Keratinocyte (primary cell): ENCODE measurements around the gene SMPD2. TPM values are rescaled to one million over a fixed set of nuclear protein-coding genes. Genes with fewer than 3 reads are reported as not detected.
A peak's percentile ranks its signal among the peaks of the same experiment; 100 is the strongest.

ENCODE experiments used
- DNase-seq: peaks from one replicate; pipeline ENCODE4 v3.0.0-alpha.2; 2011; ENCODE audit warnings: low read depth, missing footprints, low spot score
- FAIRE-seq: peaks from 2 replicates; lab custom pipeline; 2011; peaks lifted over from hg19 to GRCh38; lab: Jason Lieb, UNC
- H2AFZ ChIP-seq: 2 replicates; pipeline ENCODE4 v1.6.0; 2012; ENCODE audit warnings: low read length, control low read depth, inconsistent platforms; ENCODE audit not compliant: control insufficient read depth
- H3K27ac ChIP-seq: 2 replicates; pipeline ENCODE4 v1.5.1; 2011; ENCODE audit warnings: low read length; ENCODE audit not compliant: control insufficient read depth, insufficient read depth
- H3K27me3 ChIP-seq: 3 replicates; pipeline ENCODE4 v1.6.0; 2011; ENCODE audit warnings: low read length; ENCODE audit not compliant: control insufficient read depth, insufficient read depth; ENCODE audit errors: extremely low read depth
- H3K36me3 ChIP-seq, 2 experiments: 2 replicates in 1 of 2; 3 replicates in 1 of 2; pipeline ENCODE4 v1.5.1; 2011; ENCODE audit warnings: low read length in 2 of 2, mild to moderate bottlenecking in 1 of 2; ENCODE audit not compliant: control insufficient read depth in 2 of 2, insufficient read depth in 2 of 2; ENCODE audit errors: extremely low read depth in 1 of 2
- H3K4me1 ChIP-seq: 3 replicates; pipeline ENCODE4 v1.5.1; 2011; ENCODE audit warnings: low read length; ENCODE audit not compliant: control insufficient read depth, insufficient read depth; ENCODE audit errors: extremely low read depth
- H3K4me2 ChIP-seq: 3 replicates; pipeline ENCODE4 v1.6.0; 2011; ENCODE audit warnings: low read depth, low read length; ENCODE audit not compliant: control insufficient read depth, insufficient read depth; ENCODE audit errors: extremely low read depth
- H3K4me3 ChIP-seq, 3 experiments: fragments of 200-600 bp in 1 of 3; sonication (generic) in 1 of 3; 2 replicates in 2 of 3; 3 replicates in 1 of 3; pipeline ENCODE4 v1.5.1; 2011 to 2016; ENCODE audit warnings: low read length in 3 of 3, mild to moderate bottlenecking in 3 of 3, control low read depth in 2 of 3, inconsistent platforms in 1 of 3, low read depth in 1 of 3, mixed read lengths in 1 of 3, mixed run types in 1 of 3, moderate library complexity in 1 of 3; ENCODE audit not compliant: control insufficient read depth in 2 of 3, insufficient read depth in 2 of 3; ENCODE audit errors: extremely low read depth in 1 of 3
- H3K79me2 ChIP-seq: 2 replicates; pipeline ENCODE4 v1.6.0; 2012; ENCODE audit warnings: low read length; ENCODE audit not compliant: control insufficient read depth, insufficient read depth
- H3K9ac ChIP-seq: 3 replicates; pipeline ENCODE4 v1.6.0; 2011; ENCODE audit warnings: low read length; ENCODE audit not compliant: control insufficient read depth, insufficient read depth; ENCODE audit errors: extremely low read depth
- H3K9me1 ChIP-seq: 3 replicates; pipeline ENCODE4 v1.6.0; 2011; ENCODE audit warnings: low read length; ENCODE audit not compliant: control insufficient read depth, insufficient read depth; ENCODE audit errors: extremely low read depth
- H3K9me3 ChIP-seq: 2 replicates; pipeline ENCODE4 v1.5.1; 2012; ENCODE audit warnings: low read depth, low read length; ENCODE audit not compliant: control insufficient read depth
- H4K20me1 ChIP-seq: 3 replicates; pipeline ENCODE4 v1.6.0; 2011; ENCODE audit warnings: low read length; ENCODE audit not compliant: control insufficient read depth, insufficient read depth; ENCODE audit errors: extremely low read depth
- EZH2 ChIP-seq: IDR thresholded peaks from one replicate; pipeline ENCODE4 v1.6.1; 2012; ENCODE audit warnings: inconsistent platforms, mild to moderate bottlenecking, low read length, moderate library complexity
- dilution Hi-C: fragments of 300-500 bp; cut with MboI; formaldehyde crosslinking; loops from one replicate; pipeline ENCODE4 v1.7.0; 2020; ENCODE audit warnings: low sequenced_read_pairs; ENCODE audit not compliant: extremely low pct_ligation_motif_present
- polyA plus RNA-seq, 5 experiments: library from polyadenylated mRNA; depleted of rRNA in 3 of 5; stranded (reverse) in 3 of 5; stranded (forward) in 1 of 5; unstranded in 1 of 5; fragments of >200 nt; gene quantifications; 1 replicate in 1 of 5; 2 replicates in 3 of 5; 3 replicates in 1 of 5; pipeline versions ENCODE4 v1.2.1 to v1.2.3, GENCODE V29; 2011 to 2012; ENCODE audit warnings: missing spikeins in 2 of 5, low read depth in 1 of 5, low replicate concordance in 1 of 5
- TF ChIP-seq, protein P1 (sequence below), 3 experiments: IDR thresholded peaks in 1 of 3; conservative IDR thresholded peaks in 1 of 3; optimal IDR thresholded peaks in 1 of 3; 2 replicates in 2 of 3; 3 replicates in 1 of 3; pipeline versions ENCODE3 to v1.5.1; 2011; ENCODE audit warnings: low read length in 3 of 3, mild to moderate bottlenecking in 3 of 3, moderate library complexity in 2 of 3, control low read depth in 1 of 3, inconsistent platforms in 1 of 3; ENCODE audit not compliant: insufficient read depth in 2 of 3; ENCODE audit errors: extremely low read depth in 1 of 3

SMPD2 gene
- polyA plus RNA-seq, 1 donor (not counting 4 experiments of a cell fraction or from before 2014, with no cell fraction given), result 11.7 TPM

DNA sequence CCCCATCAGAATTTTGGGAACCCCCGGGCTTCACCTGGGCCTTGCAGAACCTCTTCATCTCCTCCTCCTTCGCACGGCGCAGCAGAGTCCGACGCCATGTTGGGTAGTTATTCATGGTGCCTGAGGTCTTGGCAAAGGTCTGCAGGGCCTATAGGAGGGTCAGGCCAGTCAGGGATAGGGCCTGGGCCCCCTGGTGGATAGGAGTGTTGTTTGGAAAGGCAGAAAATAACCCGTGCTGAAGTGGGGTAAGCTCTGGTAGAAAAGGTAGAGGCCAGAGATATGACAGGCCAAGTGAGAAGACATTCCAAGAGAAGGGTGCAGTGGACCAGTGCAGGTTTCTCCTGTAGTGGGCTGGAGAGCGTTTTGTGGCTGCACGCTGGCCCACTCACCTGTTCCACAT, 4.9 kb downstream of the SMPD2 start:
- Histone ChIP-seq H3K9me1 (peaks cover 2% of the 10 kb centered on the region), H3K4me3 (no peak overlapping the region), H3K27ac (no peak overlapping the region), H3K9ac (no peak overlapping the region), H3K36me3 (peaks cover 30 to 46% of the 10 kb centered on the region in 2 experiments), H3K4me1 (peaks cover 9% of the 10 kb centered on the region), H3K79me2 (peaks cover 2% of the 10 kb centered on the region), H3K4me2 (no peak overlapping the region), H3K9me3 (no peaks in the 10 kb centered on the region), H2AFZ (no peak overlapping the region), H3K27me3 (no peaks in the 10 kb centered on the region), H4K20me1 (no peaks in the 10 kb centered on the region)
- DNase-seq (no peak), FAIRE-seq (no peak)
- no peak for TF ChIP-seq EZH2
- TF ChIP-seq, protein P1, sequence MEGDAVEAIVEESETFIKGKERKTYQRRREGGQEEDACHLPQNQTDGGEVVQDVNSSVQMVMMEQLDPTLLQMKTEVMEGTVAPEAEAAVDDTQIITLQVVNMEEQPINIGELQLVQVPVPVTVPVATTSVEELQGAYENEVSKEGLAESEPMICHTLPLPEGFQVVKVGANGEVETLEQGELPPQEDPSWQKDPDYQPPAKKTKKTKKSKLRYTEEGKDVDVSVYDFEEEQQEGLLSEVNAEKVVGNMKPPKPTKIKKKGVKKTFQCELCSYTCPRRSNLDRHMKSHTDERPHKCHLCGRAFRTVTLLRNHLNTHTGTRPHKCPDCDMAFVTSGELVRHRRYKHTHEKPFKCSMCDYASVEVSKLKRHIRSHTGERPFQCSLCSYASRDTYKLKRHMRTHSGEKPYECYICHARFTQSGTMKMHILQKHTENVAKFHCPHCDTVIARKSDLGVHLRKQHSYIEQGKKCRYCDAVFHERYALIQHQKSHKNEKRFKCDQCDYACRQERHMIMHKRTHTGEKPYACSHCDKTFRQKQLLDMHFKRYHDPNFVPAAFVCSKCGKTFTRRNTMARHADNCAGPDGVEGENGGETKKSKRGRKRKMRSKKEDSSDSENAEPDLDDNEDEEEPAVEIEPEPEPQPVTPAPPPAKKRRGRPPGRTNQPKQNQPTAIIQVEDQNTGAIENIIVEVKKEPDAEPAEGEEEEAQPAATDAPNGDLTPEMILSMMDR (optimal IDR thresholded peaks at IDR 0.05 in 1 of 3, IDR thresholded peaks at IDR 0.05 in 1 of 3, conservative IDR thresholded peaks at IDR 0.05 in 1 of 3; ENCODE audit: extremely low read depth in 1 of 3, insufficient read depth in 2 of 3, low read length in 3 of 3), result peak in 1 of 3 experiments; percentile 9
- dilution Hi-C loops, result no loop called here

DNA sequence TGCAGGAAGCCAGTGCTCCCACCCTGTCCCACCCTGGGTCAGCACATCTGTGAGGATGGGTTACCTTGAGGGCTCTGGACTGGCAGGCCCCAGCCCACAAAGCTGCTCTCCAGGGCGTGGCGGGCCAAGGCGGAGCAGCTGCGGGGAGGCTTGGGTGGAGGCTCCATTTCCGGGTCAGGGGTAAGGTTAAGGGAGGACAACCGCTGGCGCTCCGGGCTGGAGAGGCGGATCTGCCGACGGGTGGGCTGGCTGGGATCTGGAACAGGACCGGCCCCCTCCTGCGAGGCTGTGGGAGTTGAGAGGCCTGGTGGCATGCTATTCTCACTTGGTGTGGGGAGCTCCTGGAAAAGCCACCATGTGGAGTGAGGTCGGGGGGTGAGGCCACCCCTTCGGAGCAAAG, 5.5 kb downstream of the SMPD2 start:
- peaks cover 2% of the 10 kb centered on the region for H3K79me2 ChIP-seq
- H3K27me3 ChIP-seq, result no peaks in the 10 kb centered on the region
- H3K4me3 ChIP-seq, result no peak overlapping the region
- no peak overlapping the region for H2AFZ ChIP-seq
- dilution Hi-C loops, result no loop called here
- H3K9me1 ChIP-seq, result peaks cover 2% of the 10 kb centered on the region
- H3K4me2 ChIP-seq, result no peak overlapping the region
- DNase-seq, result no peak
- TF ChIP-seq, protein P1 (optimal IDR thresholded peaks at IDR 0.05 in 1 of 3, IDR thresholded peaks at IDR 0.05 in 1 of 3, conservative IDR thresholded peaks at IDR 0.05 in 1 of 3; ENCODE audit: extremely low read depth in 1 of 3, insufficient read depth in 2 of 3, low read length in 3 of 3), result no peak
- no peak for TF ChIP-seq EZH2
- H3K36me3 ChIP-seq, result peaks cover 31 to 46% of the 10 kb centered on the region in 2 experiments
- no peaks in the 10 kb centered on the region for H3K9me3 ChIP-seq
- H3K4me1 ChIP-seq, result peaks cover 9% of the 10 kb centered on the region
- H4K20me1 ChIP-seq, result no peaks in the 10 kb centered on the region
- H3K9ac ChIP-seq, result no peak overlapping the region
- H3K27ac ChIP-seq, result no peak overlapping the region
- FAIRE-seq, result no peak
